IMR-90 (cell line): ENCODE measurements around the gene NKPD1.

Experiments used
- BHLHE40 ChIP-seq: fragments of 150-350 bp; IDR thresholded peaks from 2 replicates; pipeline ENCODE4 v1.6.1; 2016; ENCODE audit warnings: mild to moderate bottlenecking, low read depth, low read length
- MAZ ChIP-seq: IDR thresholded peaks from 2 replicates; pipeline ENCODE4 v1.6.1; 2012; ENCODE audit warnings: low read depth, mild to moderate bottlenecking, low read length, improper control_type of control experiment, moderate library complexity, borderline replicate concordance
- POLR2A ChIP-seq: IDR thresholded peaks from 2 replicates; pipeline ENCODE4 v1.6.1; 2012; ENCODE audit warnings: mild to moderate bottlenecking, low read depth, low read length
- TF ChIP-seq, protein P1 (sequence below): conservative IDR thresholded peaks from 2 replicates; pipeline ENCODE4 v1.5.1; 2012; ENCODE audit warnings: mild to moderate bottlenecking, low read depth, low read length, improper control_type of control experiment

DNA sequence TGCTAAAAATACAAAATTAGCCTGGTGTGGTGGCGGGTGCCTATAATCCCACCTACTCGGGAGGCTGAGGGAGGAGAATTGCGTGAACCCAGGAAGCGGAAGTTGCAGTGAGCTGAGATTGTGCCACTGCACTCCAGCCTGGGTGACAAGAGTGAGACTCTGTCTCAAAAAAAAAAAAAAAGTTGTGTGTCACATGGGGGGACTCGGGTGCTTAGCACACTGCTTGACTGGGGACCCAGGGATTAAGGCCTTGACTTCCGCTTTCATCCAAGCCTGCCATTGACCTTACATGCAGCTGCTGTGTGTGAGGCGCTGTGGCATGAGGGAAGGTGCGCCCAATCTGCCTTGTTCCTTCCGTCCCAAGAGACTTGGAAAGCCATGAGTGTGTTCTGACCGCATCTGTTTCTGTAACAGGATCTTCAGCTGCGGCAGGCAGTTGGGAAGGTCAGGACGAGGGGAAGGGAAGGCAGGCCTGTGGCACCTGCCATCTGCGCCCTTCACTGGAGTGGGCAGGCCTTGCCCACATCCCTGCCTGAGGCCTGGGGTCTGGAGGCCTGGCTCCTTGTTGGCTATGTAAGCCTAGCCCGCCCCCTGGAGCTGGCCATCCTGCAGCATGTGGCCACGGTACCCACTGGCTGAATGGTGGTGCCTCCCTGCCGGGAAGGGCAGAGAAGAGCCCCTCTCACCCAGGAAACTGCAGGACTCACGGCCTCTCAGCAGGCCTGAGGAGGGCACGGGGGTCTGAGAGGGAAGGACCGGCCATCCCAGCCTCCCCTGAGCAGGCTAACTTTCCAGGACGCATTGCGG, 44.8 kb downstream of the NKPD1 start:
- TF ChIP-seq, protein P1, sequence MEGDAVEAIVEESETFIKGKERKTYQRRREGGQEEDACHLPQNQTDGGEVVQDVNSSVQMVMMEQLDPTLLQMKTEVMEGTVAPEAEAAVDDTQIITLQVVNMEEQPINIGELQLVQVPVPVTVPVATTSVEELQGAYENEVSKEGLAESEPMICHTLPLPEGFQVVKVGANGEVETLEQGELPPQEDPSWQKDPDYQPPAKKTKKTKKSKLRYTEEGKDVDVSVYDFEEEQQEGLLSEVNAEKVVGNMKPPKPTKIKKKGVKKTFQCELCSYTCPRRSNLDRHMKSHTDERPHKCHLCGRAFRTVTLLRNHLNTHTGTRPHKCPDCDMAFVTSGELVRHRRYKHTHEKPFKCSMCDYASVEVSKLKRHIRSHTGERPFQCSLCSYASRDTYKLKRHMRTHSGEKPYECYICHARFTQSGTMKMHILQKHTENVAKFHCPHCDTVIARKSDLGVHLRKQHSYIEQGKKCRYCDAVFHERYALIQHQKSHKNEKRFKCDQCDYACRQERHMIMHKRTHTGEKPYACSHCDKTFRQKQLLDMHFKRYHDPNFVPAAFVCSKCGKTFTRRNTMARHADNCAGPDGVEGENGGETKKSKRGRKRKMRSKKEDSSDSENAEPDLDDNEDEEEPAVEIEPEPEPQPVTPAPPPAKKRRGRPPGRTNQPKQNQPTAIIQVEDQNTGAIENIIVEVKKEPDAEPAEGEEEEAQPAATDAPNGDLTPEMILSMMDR: no peak
- TF ChIP-seq BHLHE40 (no peak), POLR2A (no peak), MAZ (no peak)
